ENCODE results near the gene KRT31.
"Not testable (repeated sequence)": the region's sequence is repeated elsewhere in the genome, so short reads cannot be mapped to it uniquely, and the experiment has no call there.

Gene KRT31

DNA sequence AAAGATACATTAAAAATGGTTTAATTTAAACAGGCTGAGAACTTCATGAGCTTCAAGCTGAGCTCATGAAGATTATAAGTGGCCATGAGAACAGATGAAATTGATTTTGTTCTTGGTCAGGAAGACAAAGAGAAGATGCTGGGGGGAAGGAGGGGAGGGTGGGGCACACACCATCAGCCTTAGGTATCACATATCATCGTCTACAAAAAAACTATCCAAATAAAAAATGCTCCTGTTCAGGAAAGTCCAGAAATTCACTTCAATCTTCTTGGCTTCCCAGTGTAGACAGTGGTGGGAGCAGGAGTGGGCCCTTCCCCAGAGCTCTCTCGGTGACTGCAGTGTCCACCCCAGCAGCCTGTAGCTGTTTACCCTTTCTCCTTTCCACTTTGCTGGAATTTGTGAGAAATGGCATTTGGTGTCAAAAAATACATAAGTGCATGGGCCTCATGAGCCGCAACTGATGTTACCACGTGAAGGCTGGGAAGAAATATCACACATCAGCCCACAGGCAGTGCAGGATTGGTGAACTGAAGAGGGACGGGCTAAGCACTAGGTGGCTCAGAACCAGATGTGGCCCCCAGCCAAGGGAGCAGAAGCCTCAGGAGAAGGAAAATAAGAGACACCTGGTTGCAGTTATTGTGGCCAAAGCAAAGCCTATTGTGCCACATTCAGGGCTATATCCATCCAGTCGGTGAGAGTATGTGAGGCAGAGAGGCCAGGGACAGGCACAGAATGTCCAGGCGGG is 20.9 kb upstream of the KRT31 start:
- in situ Hi-C loops (cut with MboI; ENCODE audit: low sequenced_read_pairs) = no loop called here

DNA sequence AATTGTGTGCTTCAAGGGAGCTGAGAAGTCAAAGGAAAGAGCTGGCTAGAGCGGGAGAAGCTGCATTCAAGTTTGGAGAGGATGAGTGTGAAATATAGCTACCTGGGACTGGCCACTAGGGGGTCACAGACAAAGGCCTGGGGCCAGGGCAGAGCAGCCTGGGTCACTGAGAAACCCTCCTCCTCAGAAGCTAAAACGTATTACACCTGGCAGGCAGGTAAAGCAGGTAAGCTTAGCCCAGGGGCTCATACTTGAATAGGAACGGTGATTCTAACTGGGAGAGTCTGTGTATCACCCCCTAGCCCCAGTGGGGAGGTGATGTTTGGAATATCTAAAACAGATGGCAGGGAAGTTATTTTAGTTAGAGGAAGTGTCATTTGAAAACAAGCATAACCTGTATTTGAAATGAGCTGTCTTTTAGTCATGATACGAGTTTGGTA is 20.2 kb upstream of the KRT31 start:
- in situ Hi-C loops (cut with MboI; ENCODE audit: low sequenced_read_pairs) = no loop called here

DNA sequence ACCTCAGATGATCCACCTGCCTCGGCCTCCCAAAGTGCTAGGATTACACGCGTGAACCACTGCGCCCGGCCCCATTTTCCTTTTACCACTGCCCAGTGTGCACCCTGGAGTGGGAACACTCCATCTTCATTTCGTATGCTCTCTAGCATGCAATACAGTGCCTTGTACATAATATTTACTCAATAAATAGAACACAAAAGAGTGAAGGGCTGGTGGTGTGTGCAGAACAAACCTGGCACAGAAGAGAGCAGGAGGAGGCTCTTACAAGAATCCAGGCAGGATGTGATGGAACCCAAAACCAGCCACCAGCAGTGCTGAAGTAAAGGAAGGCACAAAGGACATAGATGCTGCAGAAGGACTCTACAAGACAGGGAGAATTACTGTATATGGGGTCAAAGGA is 19.7 kb upstream of the KRT31 start:
- in situ Hi-C loops (cut with MboI; ENCODE audit: low sequenced_read_pairs) = no loop called here

DNA sequence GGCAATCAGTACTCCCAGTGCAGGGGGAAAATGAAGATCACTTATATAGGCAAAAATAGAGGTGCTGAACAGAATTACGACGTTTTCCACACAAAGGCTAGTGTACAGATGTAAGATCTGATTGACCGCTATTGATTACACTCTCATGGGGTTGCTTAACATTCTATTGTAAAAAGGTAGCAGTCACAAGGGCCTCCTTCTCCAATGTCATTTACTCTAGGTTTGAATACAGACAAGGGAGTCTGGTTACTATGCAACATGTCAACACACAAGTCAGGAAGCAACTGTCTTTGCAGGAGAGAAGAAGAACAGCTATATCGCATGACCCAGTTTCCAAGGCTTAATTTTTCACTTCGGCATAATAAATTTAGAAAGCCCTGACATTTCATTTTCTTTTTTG is 19.1 kb upstream of the KRT31 start:
- in situ Hi-C loops (cut with MboI; ENCODE audit: low sequenced_read_pairs) = no loop called here

DNA sequence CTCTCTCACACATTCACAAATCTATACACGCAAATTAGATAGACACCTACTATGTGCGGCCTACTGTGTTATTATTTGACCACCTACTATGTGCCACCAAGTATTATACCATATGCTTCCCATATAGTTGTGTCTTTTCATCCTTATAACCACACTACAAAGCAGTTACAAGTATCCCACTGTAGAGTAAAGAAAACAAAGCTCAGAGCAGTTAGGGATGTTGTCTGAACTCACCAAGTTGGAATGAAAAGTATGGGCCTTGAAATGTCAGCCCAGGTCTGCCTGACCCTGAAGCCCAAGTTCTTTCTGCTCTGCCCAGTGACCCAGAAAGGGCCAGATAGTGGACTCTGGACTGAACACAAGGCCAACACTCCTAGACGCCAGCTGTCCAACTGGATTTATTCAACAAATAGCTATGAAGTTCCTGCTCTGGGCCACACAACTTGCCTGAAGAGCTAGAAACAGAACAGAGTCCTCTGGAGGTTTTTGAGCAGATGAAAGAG is 18.5 kb upstream of the KRT31 start:
- in situ Hi-C loops (cut with MboI; ENCODE audit: low sequenced_read_pairs) = no loop called here

DNA sequence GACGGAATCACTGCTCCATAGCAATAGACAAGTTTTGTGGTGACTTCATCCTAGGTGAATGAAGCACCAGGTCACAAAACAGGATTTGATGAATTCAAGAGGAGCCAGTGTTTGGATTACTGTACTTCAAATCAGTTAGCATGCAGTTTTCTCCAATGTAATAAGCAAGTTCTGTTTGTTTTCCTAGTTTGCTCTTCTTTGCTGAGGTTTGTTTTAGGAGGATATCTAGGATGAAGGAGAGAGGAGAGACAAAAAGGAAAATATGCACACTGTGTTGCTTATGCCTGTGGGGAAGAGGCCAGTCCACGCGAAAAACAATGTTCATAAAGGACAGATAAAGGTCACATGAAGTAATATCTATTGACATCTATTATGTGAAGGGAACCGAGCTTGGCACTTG is 18.0 kb upstream of the KRT31 start:
- in situ Hi-C loops (cut with MboI; ENCODE audit: low sequenced_read_pairs) = no loop called here

DNA sequence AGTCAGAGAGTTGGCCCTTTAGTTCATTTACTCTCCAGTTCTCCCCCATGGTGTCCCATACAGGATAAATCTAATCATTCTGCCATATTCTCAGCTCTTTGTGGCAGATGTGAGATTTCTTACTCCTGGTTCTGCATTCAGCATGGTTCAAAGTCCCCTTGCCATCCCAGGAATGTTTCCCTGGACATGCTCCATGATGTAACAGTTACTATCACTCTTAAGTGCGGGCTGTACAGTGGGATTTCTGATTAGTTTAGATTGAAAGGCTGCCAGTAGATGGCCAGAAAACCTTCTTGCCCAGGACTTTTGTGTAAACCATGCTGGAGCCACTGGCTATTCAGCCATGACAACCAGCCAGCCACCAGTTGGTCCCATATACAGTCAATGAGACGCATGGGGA is 16.6 kb upstream of the KRT31 start:
- in situ Hi-C loops (cut with MboI; ENCODE audit: low sequenced_read_pairs) = no loop called here

DNA sequence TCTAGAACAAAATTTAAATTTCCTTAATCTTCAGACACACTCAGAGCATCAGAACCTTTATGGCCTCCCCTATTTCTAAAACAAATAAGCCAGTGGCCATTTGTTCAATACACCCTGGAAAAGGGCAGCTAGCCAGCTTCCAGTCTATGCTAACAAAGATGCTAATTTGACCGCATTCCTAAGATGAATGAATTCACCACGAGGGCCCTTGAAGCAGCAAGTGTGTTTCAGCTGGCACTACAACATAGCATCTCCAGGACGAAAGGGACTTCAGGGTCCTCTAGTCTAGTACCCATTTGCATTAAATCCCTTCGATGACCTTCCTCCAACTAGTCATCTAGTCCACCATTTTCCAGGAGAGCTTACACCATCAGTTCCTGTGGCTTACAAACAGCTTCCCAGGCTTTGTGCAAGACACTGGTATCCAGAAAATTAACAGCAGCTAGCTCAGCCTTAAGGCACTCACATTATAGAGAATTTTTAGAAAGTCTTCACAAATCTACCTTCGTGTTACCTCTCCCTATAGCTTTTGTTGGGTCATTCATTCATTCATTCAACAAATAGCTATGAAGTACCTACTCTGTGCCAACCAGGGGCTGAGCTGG is 16.0 kb upstream of the KRT31 start:
- in situ Hi-C loops (cut with MboI; ENCODE audit: low sequenced_read_pairs) = no loop called here

DNA sequence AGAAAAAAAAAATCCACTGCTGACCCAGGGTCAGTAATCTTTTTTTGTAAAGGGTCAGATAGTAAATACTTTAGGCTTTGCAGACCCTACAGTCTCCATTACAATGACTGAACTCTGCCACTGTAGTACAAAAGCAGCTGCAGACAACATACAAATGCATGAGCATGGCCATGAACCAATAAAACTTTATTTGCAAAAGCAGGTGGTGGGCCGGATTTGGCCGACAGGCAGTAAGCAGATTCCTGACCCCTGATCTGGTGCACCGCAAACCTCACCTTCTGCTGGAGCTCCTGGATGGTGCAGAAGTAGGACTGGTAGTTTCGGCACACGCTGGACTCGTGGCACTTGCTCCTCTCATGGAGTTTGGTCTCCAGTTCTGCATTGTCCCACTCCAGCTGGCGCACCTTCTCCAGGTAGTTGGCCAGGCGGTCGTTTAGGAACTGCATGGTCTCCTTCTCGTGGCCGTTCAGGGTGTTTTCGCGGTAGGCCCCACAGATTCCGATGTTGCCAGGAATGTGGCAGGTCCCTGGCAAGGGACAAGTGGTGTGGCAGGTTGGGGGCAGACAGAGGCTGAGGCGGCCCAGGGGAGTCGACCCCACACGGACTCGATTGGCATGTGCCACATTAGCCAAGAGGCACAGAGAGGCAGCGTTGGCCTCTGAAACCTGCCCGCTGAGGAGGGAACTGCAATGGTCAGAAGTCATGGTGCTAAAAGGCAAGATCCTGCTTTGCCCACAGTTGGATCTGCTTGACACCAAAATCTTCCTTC is 13.8 kb upstream of the KRT31 start:
- in situ Hi-C loops (cut with MboI; ENCODE audit: low sequenced_read_pairs) = no loop called here

DNA sequence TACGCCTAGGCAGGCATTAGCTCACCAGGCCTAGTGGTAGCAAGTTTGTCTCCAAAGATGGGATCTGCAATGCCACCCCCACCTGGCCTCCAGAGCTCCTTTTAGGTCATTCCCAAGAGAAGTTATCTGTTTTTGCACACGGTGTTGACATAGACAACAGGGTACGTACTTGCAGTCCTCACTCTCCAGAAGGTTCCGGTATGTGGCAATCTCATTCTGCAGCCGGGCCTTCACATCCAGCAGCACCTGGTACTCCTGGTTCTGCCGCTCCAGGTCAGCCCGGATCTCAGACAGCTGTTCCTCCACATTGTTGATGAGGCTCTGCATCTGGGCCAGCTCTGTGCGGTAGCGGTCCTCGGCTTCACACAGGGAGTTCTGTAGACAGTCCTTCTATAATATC is 9.8 kb upstream of the KRT31 start:
- in situ Hi-C loops (cut with MboI; ENCODE audit: low sequenced_read_pairs) = no loop called here

DNA sequence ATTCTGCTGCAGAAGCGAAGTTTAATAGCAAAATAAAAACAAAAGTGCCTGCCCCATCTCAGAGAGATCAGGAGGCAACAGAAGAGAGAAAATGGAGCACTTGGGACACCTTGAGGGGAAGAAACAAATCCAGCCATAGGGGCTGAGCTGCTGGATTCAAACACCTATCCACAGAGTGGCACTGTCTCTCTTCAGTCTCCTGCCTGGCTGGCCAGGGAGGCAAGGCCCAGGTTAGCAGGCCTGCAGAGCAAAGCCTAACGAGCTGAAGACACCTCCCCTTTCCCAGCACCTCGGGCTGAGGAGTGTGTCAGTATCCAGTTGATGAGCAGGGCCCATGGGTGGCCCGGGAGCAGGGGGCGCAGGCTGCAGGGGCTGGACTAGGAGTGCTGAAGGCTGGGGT is 8.8 kb upstream of the KRT31 start:
- in situ Hi-C loops (cut with MboI; ENCODE audit: low sequenced_read_pairs) = no loop called here

DNA sequence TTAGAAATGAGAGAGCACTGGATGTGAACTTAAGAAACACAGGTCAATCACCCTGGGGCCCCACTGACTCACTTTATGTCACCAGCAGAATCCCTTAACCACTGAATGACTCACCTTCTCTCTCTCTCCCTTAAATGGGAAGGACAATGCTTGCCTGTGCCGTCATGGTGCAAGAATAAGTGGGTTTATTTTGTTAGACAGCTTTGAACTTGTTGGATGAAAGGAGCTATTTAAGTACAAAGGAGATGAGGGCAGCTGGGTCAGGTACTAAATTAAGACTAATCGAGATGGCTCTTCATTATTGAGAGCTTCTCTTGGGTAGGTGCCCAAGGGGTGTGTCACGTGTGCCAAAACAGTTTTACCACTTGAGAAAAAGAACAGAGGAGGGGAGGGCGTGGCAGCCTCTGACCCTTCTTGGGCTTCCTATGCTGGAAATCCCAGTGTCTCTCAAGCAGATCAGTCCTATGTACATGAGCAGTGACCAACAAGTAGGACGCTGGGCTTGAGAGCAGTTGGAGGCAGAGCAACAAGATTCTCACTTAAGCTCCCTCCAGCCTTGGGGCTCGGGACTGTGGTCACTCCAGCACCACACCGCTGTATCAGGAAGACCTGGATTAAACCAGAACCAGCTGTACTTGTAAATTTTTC is 6.7 kb upstream of the KRT31 start:
- in situ Hi-C loops (cut with MboI; ENCODE audit: low sequenced_read_pairs) = no loop called here

DNA sequence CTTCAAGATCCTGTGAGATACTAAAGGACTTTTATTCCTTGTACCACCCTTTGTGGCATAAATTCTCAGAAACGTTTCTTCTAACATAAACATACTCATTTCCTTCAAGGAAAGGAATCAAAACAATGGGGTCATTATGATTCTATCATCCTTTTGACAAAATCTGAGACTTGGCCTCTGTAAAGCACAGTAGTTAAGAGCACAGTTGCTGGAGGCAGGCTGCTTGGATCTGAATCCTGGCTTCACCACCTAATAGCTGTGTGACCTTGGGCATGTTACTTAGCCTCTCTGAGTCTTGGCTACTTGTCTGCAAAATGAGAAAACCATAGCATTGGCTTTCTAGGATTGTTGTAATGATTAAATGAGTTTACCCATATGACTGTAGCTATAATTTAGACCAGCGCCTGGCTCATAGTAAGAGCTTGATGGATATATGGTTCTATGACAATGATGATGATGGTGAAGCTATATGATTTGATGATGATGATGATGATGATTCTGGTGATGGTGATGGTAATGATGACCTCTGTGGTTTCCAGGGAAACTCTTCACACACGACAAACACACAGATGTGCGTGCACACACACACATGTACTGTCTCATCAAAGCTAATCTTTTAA is 6.1 kb upstream of the KRT31 start:
- in situ Hi-C loops (cut with MboI; ENCODE audit: low sequenced_read_pairs) = no loop called here

DNA sequence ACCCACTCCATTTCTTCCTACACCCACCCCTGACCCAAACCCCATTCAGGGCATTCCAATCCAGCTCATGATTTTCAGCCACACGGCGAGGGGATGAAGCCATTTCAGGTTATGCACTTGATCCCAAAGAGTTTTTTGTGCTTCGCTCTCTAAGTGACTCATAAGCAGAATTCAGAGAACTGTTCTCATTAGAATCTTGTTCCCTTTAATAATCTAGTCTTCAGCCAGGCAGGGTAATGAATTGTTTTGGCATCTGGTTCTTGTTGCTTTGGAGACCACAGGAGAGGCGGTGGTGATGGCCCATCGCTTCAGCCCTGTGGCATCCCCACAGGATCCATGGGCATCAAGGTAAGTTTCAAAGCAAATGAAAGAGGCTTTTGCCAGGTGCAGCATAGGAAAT is 4.8 kb upstream of the KRT31 start:
- in situ Hi-C loops (cut with MboI; ENCODE audit: low sequenced_read_pairs) = no loop called here

DNA sequence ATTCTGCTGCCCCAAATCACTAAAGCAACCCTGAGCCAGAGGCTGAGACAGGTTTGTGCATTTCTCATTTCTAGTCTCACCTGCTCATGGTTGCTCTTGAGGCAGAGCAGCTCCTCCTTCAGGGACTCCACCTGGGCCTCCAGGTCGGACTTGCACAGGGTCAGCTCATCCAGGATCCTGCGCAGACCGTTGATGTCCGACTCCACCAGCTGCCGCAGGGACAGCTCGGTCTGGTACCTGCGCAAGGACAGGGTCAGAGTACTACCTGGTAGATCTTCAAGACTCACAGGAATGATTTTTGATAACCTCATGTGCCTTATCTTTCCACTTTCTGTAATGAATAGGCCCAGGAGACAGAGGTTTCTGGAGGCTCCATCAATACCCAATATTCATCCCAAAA is 1.1 kb downstream of the KRT31 start:
- in situ Hi-C loops (cut with MboI; ENCODE audit: low sequenced_read_pairs) = no loop called here

DNA sequence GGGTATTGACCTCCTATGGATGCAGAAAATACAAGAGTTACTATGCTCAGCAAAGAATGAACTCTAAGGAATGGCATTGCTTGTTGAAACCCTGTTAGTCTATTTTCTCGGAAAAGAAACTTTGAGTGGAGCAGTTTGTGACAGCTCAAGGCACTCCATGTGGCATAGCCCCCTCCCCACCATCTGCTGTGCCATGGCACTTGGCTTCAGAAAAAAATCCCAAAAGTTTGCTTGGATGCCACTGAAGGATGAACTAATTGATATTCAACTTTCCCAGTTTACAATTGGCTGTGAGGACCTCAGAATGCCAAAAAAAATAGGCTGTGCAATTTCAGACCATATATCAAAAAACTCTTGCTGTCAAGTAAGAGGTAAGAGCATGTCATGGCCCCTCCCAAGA is 1.8 kb downstream of the KRT31 start:
- in situ Hi-C loops (cut with MboI; ENCODE audit: low sequenced_read_pairs) = no loop called here

DNA sequence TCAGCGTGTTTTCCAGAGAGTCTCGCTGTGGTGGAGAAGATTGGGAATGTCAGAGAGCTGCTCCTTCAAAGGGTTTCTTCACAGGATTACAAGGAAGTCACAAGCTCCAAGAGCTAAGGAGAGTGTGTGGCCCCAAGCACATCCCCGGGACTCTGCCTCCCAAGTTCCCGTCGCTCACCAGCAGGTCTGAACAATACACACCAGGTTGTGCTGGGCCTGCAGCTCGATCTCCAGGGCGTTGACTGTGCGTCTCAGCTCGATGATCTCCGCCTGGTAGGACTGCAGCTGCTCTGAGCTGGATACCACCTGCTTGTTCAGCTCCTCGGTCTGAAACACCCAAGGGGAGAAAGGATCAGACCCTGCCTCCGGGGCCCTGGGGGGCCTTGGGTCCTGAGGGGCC is 2.4 kb downstream of the KRT31 start:
- in situ Hi-C loops (cut with MboI; ENCODE audit: low sequenced_read_pairs) = not testable (repeated sequence)

DNA sequence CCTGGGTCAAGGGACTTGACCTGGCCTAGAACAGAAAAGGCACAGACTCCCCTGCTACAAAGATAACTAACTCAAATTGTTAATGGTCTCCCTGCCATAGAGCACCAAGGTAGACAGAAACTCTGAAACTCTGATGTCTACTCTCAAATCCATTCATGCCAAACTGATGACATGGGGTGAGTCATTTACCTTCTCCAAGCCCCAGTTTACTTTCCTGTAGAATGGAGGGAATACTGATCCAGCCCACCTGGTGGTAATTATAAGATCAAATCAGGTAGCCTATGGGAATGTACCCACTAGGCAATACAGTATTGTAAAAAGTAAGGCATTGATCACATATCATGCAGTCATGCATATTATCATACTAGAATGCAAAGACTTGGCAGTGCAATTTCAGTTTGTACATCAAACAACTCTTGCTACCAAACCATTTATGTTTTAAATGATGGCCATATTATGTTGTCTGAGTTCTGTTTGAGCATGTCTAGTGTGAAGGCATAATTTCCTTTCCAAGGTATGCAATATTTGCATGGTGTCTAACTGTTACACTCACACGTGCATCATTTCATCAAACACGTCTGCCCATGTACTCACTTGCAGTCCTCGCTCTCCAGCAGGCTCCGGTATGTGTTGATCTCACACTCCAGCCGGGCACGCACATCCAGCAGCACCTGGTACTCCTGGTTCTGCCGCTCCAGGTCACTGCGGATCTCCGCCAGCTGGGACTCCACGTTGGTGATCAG is 3.0 kb downstream of the KRT31 start:
- in situ Hi-C loops (cut with MboI; ENCODE audit: low sequenced_read_pairs) = no loop called here

DNA sequence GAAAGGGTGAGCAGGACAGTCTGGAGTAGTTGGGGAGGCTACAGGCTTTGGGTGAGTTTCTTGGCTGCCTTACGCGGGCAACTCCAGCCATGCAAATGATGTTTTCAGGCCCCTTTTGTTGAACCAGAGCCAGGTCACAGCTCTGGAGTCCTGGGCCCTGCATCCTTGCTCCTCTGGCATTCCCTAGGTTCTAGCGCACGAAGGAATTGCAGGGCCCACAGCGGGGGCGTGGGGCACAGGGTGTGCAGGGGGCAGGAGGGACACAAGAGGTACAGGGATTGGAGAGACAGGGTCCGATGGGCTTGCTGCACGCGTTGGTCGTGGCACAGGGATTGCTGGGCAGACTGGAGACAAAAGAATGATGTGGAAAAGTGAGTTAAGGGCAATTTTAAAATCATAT is 3.6 kb downstream of the KRT31 start:
- in situ Hi-C loops (cut with MboI; ENCODE audit: low sequenced_read_pairs) = no loop called here

DNA sequence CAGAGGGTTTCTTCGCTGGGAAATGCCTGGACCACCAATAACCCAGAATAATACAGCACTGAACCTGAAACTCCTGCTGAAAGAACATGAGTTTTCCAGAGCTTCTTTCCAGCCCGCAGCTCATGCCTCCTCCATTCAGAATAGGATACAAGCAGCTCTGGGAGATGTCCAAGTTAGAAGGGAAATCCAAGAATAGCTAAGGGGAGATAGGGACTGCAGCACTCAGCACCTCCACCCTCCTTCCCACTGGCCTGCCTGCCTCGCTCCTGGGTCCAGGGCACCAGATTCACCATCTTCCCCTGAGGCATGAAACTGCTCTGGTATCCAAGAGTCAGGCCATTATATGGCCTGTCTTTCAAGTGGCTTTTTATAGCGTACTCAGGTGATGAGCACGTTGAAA is 4.1 kb downstream of the KRT31 start:
- in situ Hi-C loops (cut with MboI; ENCODE audit: low sequenced_read_pairs) = no loop called here
